Right atrium auricular region (tissue), 2 donors: ENCODE results near the gene TCL1B. TPM values are rescaled to one million over a fixed set of nuclear protein-coding genes. Genes with fewer than 3 reads are reported as not detected.

Experiments used
- DNase-seq: peaks from one replicate; pipeline ENCODE4 v3.0.0-alpha.2; 2019; ENCODE audit warnings: low spot score
- H3K27ac ChIP-seq, 2 donors: fragments of 200-600 bp; sonication (generic); 1 replicate in 1 of 2; 2 replicates in 1 of 2; pipeline ENCODE4 v1.5.1; 2016 to 2019
- H3K27me3 ChIP-seq, 2 donors: fragments of 200-600 bp; sonication (generic); one replicate each; pipeline versions ENCODE4 v1.5.1 to v1.6.0; 2017 to 2019
- H3K36me3 ChIP-seq: fragments of 200-600 bp; sonication (generic); one replicate; pipeline ENCODE4 v1.5.1; 2016
- H3K4me1 ChIP-seq, 2 donors: fragments of 200-600 bp; sonication (generic); one replicate each; pipeline versions ENCODE4 v1.5.1 to v1.6.0; 2017 to 2019
- H3K4me3 ChIP-seq, 2 donors: fragments of 200-600 bp; sonication (generic); 1 replicate in 1 of 2; 2 replicates in 1 of 2; pipeline ENCODE4 v1.5.1; 2017 to 2019; ENCODE audit warnings: mild to moderate bottlenecking in 1 of 2, moderate library complexity in 1 of 2
- H3K9me3 ChIP-seq, 2 donors: fragments of 200-600 bp; sonication (generic); one replicate each; pipeline ENCODE4 v1.5.1; 2019
- CTCF ChIP-seq, 2 donors: fragments of 200-600 bp; sonication (generic); IDR thresholded peaks; one replicate each; pipeline ENCODE4 v1.5.1; 2019; ENCODE audit warnings: antibody characterized with exemption in 2 of 2
- total RNA-seq, 2 donors: library from RNA; depleted of rRNA; stranded (reverse); fragments of >200 nt; gene quantifications; one replicate each; pipeline ENCODE4 v1.1.0, GENCODE V29; 2016

The TCL1B gene
- total RNA-seq, 2 donors from 2014 or later = not detected

GRCh38 chr14:95692109-95692508, 5.9 kb downstream of the TCL1B start:
- no peaks in the 10 kb centered on the region for H3K36me3 ChIP-seq
- H3K4me3 ChIP-seq = no peak overlapping the region
- H3K27me3 ChIP-seq = no peaks in the 10 kb centered on the region
- no peak for TF ChIP-seq CTCF (IDR thresholded peaks at IDR 0.05)
- no peaks in the 10 kb centered on the region for H3K9me3 ChIP-seq
- no peaks in the 10 kb centered on the region for H3K4me1 ChIP-seq
- DNase-seq = no peak
- H3K27ac ChIP-seq = no peak overlapping the region

DNA sequence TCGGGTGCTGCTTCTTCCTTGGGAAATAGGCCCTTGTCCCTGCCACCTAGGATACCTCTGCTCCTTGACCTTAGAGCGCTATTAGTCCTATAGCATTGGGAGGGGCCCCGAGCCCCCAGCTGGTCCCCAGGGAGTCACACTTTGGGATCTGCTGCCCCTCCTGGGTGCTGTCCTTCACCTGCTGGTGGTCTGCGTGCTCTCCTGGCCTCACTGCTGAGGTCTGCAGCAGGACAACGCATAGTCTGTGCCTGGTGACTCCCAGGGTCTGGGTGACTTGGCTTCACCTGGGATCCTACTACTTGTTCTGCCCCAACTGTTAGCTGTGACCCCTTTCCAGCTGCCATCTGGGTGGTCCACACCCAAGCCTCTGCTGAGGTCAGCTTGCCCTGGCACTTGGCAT, 8.8 kb downstream of the TCL1B start:
- H3K27me3 ChIP-seq = no peaks in the 10 kb centered on the region
- H3K4me1 ChIP-seq = no peaks in the 10 kb centered on the region
- no peak overlapping the region for H3K4me3 ChIP-seq
- no peak overlapping the region for H3K27ac ChIP-seq
- DNase-seq = no peak
- TF ChIP-seq CTCF (IDR thresholded peaks at IDR 0.05) = no peak
- H3K9me3 ChIP-seq = no peaks in the 10 kb centered on the region
- no peaks in the 10 kb centered on the region for H3K36me3 ChIP-seq

- no peak for DNase-seq
- Histone ChIP-seq H3K36me3 (no peaks in the 10 kb centered on the region), H3K4me1 (no peaks in the 10 kb centered on the region), H3K27me3 (no peaks in the 10 kb centered on the region), H3K9me3 (no peaks in the 10 kb centered on the region), H3K4me3 (no peak overlapping the region), H3K27ac (no peak overlapping the region)
- no peak for TF ChIP-seq CTCF (IDR thresholded peaks at IDR 0.05)
Measured at GRCh38 chr14:95695913-95696312, 9.7 kb downstream of the TCL1B start.

DNA sequence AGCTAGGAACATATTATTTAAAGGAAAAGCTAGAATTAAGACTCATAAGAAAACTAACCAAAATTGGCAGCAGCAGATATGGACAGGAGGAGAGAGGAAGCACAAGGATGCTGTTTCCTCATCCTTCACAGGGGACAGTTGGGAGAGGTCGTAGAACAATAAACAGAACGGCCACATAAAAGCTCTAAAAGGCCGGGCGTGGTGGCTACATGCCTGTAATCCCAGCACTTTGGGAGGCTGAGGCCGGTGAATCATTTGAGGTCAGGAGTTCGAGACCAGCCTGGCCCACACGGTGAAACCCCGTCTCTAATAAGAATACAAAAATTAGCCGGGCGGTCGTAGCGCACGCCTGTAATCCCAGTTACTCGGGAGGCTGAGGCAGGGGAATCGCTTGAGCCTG, 10.5 kb downstream of the TCL1B start:
- Histone ChIP-seq H3K4me1 (no peaks in the 10 kb centered on the region), H3K9me3 (no peaks in the 10 kb centered on the region), H3K27ac (no peak overlapping the region), H3K4me3 (no peak overlapping the region), H3K27me3 (no peaks in the 10 kb centered on the region), H3K36me3 (no peaks in the 10 kb centered on the region)
- TF ChIP-seq CTCF (IDR thresholded peaks at IDR 0.05) = no peak
- no peak for DNase-seq

- DNase-seq = no peak
- no peaks in the 10 kb centered on the region for H3K27me3 ChIP-seq
Measured at GRCh38 chr14:95697764-95698163, 11.5 kb downstream of the TCL1B start.

More at GRCh38 chr14:95697764-95698163, 11.5 kb downstream of the TCL1B start:
- Histone ChIP-seq H3K9me3 (no peaks in the 10 kb centered on the region), H3K4me1 (no peaks in the 10 kb centered on the region), H3K4me3 (no peak overlapping the region), H3K27ac (no peak overlapping the region), H3K36me3 (no peaks in the 10 kb centered on the region)
- no peak for TF ChIP-seq CTCF (IDR thresholded peaks at IDR 0.05)
